Stimulated activated memory B cell treated with anti-CD40 and anti-IgM and Interleukin-4, amounts not matched to agents 10 μg/mL and 1 μg/mL and 100 μg/mL, for 72 hours (primary cell): ENCODE measurements around the gene MYL3.

Source experiments
- ATAC-seq: fragments of 150-1000 bp; cut with Tn5 transposase; 2 replicates; pipeline ENCODE4 v1.10.0; 2021
- H3K27ac Mint-ChIP-seq: one replicate; pipeline ENCODE4 v1.8.0; 2022; ENCODE audit warnings: mild to moderate bottlenecking, mixed read lengths
- H3K27me3 Mint-ChIP-seq: one replicate; pipeline ENCODE4 v1.8.0; 2022; ENCODE audit warnings: mixed read lengths
- H3K36me3 Mint-ChIP-seq: one replicate; pipeline ENCODE4 v1.8.0; 2022; ENCODE audit warnings: mixed read lengths
- H3K4me1 Mint-ChIP-seq: one replicate; pipeline ENCODE4 v1.8.0; 2022; ENCODE audit warnings: mixed read lengths
- H3K4me3 Mint-ChIP-seq: one replicate; pipeline ENCODE4 v1.8.0; 2022; ENCODE audit warnings: mild to moderate bottlenecking, moderate library complexity, mixed read lengths
- H3K9me3 Mint-ChIP-seq: one replicate; pipeline ENCODE4 v1.8.0; 2022; ENCODE audit warnings: mixed read lengths

MYL3 gene

DNA sequence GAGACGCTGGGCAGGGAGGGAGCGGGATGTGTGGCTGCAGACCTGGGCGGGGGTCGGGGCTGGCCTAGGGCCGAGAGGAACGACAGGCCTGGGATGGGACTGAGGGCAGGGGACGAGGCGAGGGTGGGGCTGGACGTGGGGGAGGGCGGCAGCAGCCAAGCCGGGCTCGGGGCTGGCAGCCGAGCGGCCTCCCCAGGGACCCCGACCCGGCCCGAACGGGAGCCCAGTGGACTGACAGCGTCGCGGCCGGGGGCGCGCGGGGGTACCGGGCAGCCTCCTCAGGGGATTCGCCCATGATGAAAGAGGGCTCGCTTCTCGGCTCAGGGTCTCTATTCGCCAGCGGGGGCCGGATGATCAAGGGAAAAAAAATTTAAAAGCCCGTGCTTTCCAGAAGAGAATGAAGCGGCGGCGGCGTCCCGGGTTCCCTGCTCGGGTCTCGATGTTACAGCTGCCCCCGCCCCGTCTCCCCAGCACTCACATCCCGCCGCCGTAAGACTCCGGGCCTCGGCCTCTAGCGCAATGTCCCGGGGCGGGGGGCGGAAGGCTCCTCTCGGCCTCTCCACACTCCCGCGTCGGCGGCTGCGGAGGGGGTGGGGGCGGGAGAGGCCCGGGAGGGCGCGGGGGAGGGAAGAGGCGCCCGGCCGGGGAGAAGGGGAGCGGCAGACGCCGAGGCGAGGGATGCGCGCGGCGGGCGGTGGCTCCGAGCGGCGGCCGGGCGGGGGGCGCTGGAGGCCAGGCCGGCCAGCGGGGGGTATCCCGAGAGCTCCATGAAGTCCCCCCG is 18.5 kb upstream of the MYL3 start:
- H3K9me3 Mint-ChIP-seq, result no peaks in the 10 kb centered on the region
- peaks cover 22% of the 10 kb centered on the region for H3K4me1 Mint-ChIP-seq
- no peak for ATAC-seq
- H3K27me3 Mint-ChIP-seq, result peaks cover 78% of the 10 kb centered on the region
- no peaks in the 10 kb centered on the region for H3K36me3 Mint-ChIP-seq
- H3K4me3 Mint-ChIP-seq, result peak overlapping the region; percentile 76
- H3K27ac Mint-ChIP-seq, result no peak overlapping the region

GRCh38 chr3:46880884-46881595 is 17.8 kb upstream of the MYL3 start:
- peaks cover 71% of the 10 kb centered on the region for H3K27me3 Mint-ChIP-seq
- no peaks in the 10 kb centered on the region for H3K36me3 Mint-ChIP-seq
- H3K4me3 Mint-ChIP-seq, result peak overlapping the region; percentile 18
- no peak for ATAC-seq
- no peak overlapping the region for H3K27ac Mint-ChIP-seq
- H3K4me1 Mint-ChIP-seq, result peaks cover 22% of the 10 kb centered on the region
- H3K9me3 Mint-ChIP-seq, result no peaks in the 10 kb centered on the region

- Mint-ChIP-seq H3K4me3 (no peak overlapping the region), H3K36me3 (no peaks in the 10 kb centered on the region), H3K27ac (no peak overlapping the region), H3K4me1 (peaks cover 28% of the 10 kb centered on the region), H3K9me3 (no peaks in the 10 kb centered on the region), H3K27me3 (peaks cover 50% of the 10 kb centered on the region)
- no peak for ATAC-seq
Observed at GRCh38 chr3:46878781-46879436, 15.7 kb upstream of the MYL3 start.

- Mint-ChIP-seq H3K36me3 (no peaks in the 10 kb centered on the region), H3K4me3 (no peak within 1 kb of the TSS), H3K27ac (no peak within 1 kb of the TSS), H3K27me3 (peaks cover 38% of the 10 kb centered on the region), H3K4me1 (peaks cover 31% of the 10 kb centered on the region), H3K9me3 (no peaks in the 10 kb centered on the region)
- ATAC-seq, result no peak
Observed at GRCh38 chr3:46877406-46878125, 14.3 kb upstream of the MYL3 start, which contains the start of gene PTH1R. Gene PTH1R, plus strand, starts transcription at chr3:46877721. Its CDS starts 5,839 bp downstream, at chr3:46883560.

GRCh38 chr3:46876313-46877300 is 13.4 kb upstream of the MYL3 start:
- Mint-ChIP-seq H3K4me3 (no peak overlapping the region), H3K4me1 (peaks cover 21% of the 10 kb centered on the region), H3K36me3 (no peaks in the 10 kb centered on the region), H3K9me3 (no peaks in the 10 kb centered on the region), H3K27me3 (peaks cover 29% of the 10 kb centered on the region), H3K27ac (no peak overlapping the region)
- no peak for ATAC-seq

GRCh38 chr3:46875560-46875959 is 12.3 kb upstream of the MYL3 start:
- H3K4me3 Mint-ChIP-seq, result no peak overlapping the region
- no peaks in the 10 kb centered on the region for H3K36me3 Mint-ChIP-seq
- H3K4me1 Mint-ChIP-seq, result peaks cover 21% of the 10 kb centered on the region
- H3K9me3 Mint-ChIP-seq, result no peaks in the 10 kb centered on the region
- peaks cover 18% of the 10 kb centered on the region for H3K27me3 Mint-ChIP-seq
- no peak for ATAC-seq
- no peak overlapping the region for H3K27ac Mint-ChIP-seq

- Mint-ChIP-seq H3K36me3 (no peaks in the 10 kb centered on the region), H3K4me3 (no peak overlapping the region), H3K9me3 (no peaks in the 10 kb centered on the region), H3K4me1 (peaks cover 17% of the 10 kb centered on the region), H3K27me3 (peaks cover 15% of the 10 kb centered on the region), H3K27ac (no peak overlapping the region)
- no peak for ATAC-seq
Observed at GRCh38 chr3:46874430-46874829, 11.2 kb upstream of the MYL3 start.

- H3K36me3 Mint-ChIP-seq, result no peaks in the 10 kb centered on the region
- H3K27me3 Mint-ChIP-seq, result peaks cover 17% of the 10 kb centered on the region
- no peak for ATAC-seq
- H3K4me3 Mint-ChIP-seq, result no peak overlapping the region
- H3K4me1 Mint-ChIP-seq, result peaks cover 17% of the 10 kb centered on the region
- no peaks in the 10 kb centered on the region for H3K9me3 Mint-ChIP-seq
- H3K27ac Mint-ChIP-seq, result no peak overlapping the region
Observed at GRCh38 chr3:46873521-46873920, 10.3 kb upstream of the MYL3 start.

- H3K27ac Mint-ChIP-seq, result no peak overlapping the region
- H3K4me3 Mint-ChIP-seq, result no peak overlapping the region
- H3K27me3 Mint-ChIP-seq, result peaks cover 20% of the 10 kb centered on the region
- no peaks in the 10 kb centered on the region for H3K36me3 Mint-ChIP-seq
- ATAC-seq, result no peak
- no peaks in the 10 kb centered on the region for H3K9me3 Mint-ChIP-seq
- H3K4me1 Mint-ChIP-seq, result peaks cover 17% of the 10 kb centered on the region
Observed at GRCh38 chr3:46871222-46871621, 8.0 kb upstream of the MYL3 start.

DNA sequence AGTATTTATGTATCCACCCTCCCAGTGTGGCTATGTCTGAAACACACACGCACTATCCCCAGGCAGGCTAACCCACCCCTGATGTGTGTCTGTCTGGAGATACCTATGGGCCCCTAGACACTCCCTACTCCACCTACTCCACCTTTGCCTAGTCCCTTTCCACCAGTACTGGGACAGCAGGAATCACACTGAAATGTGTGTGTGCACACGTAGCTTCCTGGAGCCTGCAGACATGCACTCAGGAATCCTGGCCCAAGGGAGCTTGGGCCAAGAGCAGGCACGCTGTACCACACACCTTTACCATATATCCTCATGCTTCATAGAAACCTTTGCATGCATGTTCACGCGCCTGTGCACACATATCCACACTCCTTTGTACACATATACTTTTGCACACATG is 7.4 kb upstream of the MYL3 start:
- Mint-ChIP-seq H3K27ac (no peak overlapping the region), H3K4me1 (peaks cover 17% of the 10 kb centered on the region), H3K36me3 (no peaks in the 10 kb centered on the region), H3K9me3 (no peaks in the 10 kb centered on the region), H3K4me3 (no peak overlapping the region), H3K27me3 (peaks cover 20% of the 10 kb centered on the region)
- no peak for ATAC-seq

DNA sequence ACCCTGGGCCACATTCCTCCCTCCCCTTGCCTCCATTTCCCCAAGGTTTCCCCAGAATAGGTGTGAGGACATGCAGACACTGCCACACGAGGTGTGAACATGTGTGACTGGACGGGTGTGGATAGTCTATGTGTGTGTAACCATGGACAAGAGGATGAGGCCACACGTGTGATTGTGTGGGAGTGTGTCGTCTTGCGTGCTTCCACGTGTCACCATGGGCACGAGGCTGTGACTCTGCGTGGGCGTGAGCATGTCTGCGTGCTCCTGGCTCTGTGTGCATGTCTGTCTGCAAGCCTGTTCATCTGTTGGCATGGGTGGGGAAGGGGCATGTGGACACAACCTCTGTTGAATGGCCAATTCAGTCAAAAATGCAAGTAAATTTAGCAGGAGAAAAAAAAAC is 6.2 kb upstream of the MYL3 start:
- ATAC-seq, result no peak
- Mint-ChIP-seq H3K27me3 (peaks cover 20% of the 10 kb centered on the region), H3K4me3 (no peak overlapping the region), H3K36me3 (no peaks in the 10 kb centered on the region), H3K4me1 (peaks cover 16% of the 10 kb centered on the region), H3K9me3 (no peaks in the 10 kb centered on the region), H3K27ac (no peak overlapping the region)

GRCh38 chr3:46868948-46869347 is 5.7 kb upstream of the MYL3 start:
- no peaks in the 10 kb centered on the region for H3K9me3 Mint-ChIP-seq
- ATAC-seq, result no peak
- no peak overlapping the region for H3K27ac Mint-ChIP-seq
- peaks cover 20% of the 10 kb centered on the region for H3K27me3 Mint-ChIP-seq
- H3K36me3 Mint-ChIP-seq, result no peaks in the 10 kb centered on the region
- no peak overlapping the region for H3K4me3 Mint-ChIP-seq
- peaks cover 11% of the 10 kb centered on the region for H3K4me1 Mint-ChIP-seq

DNA sequence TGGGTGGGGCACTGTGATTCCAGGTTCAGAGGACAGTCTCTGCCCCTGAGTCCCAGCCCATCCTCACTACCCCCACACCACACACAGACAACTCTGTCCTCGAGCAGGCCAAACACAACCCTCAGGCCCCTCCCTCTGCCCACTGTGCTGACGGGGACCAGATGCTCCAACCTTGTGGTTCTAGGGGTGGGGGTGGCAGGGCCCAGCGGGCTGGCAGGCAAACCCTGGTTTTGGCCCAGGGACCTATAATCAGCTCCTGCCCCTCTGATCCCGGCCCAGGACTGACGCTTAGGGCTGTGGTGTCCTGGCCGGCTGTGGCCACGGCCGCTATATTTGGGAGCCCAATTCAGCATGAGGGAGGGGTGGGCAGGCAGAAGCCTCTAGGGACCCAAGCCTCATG is 5.0 kb upstream of the MYL3 start:
- Mint-ChIP-seq H3K4me1 (peaks cover 6% of the 10 kb centered on the region), H3K27ac (no peak overlapping the region), H3K36me3 (no peaks in the 10 kb centered on the region), H3K9me3 (no peaks in the 10 kb centered on the region), H3K4me3 (no peak overlapping the region), H3K27me3 (peaks cover 20% of the 10 kb centered on the region)
- ATAC-seq, result no peak

DNA sequence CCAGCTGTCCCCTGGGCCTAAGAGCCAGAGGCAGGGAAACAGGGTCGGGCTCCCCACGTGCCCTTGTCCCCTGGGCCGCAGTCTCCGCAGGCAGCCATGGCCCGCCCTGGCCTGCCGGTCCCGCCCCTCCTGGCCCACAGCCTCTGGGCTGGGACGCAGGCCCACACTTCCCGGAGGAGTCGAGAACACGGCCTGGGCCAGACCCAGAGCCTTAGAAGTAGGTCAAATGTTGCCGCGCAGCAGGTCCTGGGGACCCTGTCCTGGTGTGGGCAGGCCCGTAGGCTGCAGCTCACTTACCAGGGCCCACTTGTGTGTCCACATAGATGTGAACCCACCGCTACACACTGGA is 4.3 kb upstream of the MYL3 start:
- Mint-ChIP-seq H3K9me3 (no peaks in the 10 kb centered on the region), H3K4me3 (no peak overlapping the region), H3K36me3 (no peaks in the 10 kb centered on the region), H3K27me3 (peaks cover 20% of the 10 kb centered on the region), H3K27ac (no peak overlapping the region), H3K4me1 (no peaks in the 10 kb centered on the region)
- no peak for ATAC-seq
